K562 (cell line): ENCODE results near the gene ZFAND3.

ENCODE experiments used
- CHD2 ChIP-seq: IDR thresholded peaks from 2 replicates; pipeline ENCODE4 v1.6.1; 2011; ENCODE audit warnings: low read depth, low read length
- HDAC3 ChIP-seq: fragments of 450-650 bp; IDR thresholded peaks from 2 replicates; pipeline ENCODE4 v1.6.1; 2018; ENCODE audit warnings: borderline replicate concordance, mild to moderate bottlenecking, moderate library complexity; ENCODE audit not compliant: partially characterized antibody
- MEIS2 ChIP-seq: fragments of 450-650 bp; IDR thresholded peaks from 2 replicates; pipeline ENCODE4 v1.6.1; 2014; ENCODE audit warnings: mild to moderate bottlenecking; ENCODE audit not compliant: partially characterized antibody
- SMARCE1 ChIP-seq: fragments of 450-650 bp; IDR thresholded peaks from 2 replicates; pipeline ENCODE4 v1.7.1; 2016; ENCODE audit warnings: mild to moderate bottlenecking
- TF ChIP-seq, protein P1 (sequence below), 3 experiments: IDR thresholded peaks in 2 of 3; conservative IDR thresholded peaks in 1 of 3; 2 replicates each; pipeline ENCODE4 v1.5.1; 2011 to 2012; ENCODE audit warnings: low read length in 3 of 3, mild to moderate bottlenecking in 3 of 3, control low read depth in 2 of 3, improper control_type of control experiment in 1 of 3, inconsistent platforms in 1 of 3, low read depth in 1 of 3, mixed read lengths in 1 of 3, moderate library complexity in 1 of 3; ENCODE audit not compliant: insufficient read depth in 2 of 3
- TF ChIP-seq, protein P2 (sequence below): sonication (generic); formaldehyde crosslinking; IDR thresholded peaks from 2 replicates; pipeline ENCODE4 v1.8.0; 2022; ENCODE audit warnings: missing genetic modification reagents, mild to moderate bottlenecking, borderline replicate concordance
- TF ChIP-seq, protein P3 (sequence below): sonication (generic); formaldehyde crosslinking; IDR thresholded peaks from 2 replicates; pipeline ENCODE4 v1.8.0; 2022; ENCODE audit warnings: missing genetic modification reagents, mild to moderate bottlenecking, borderline replicate concordance
- TF ChIP-seq, protein P4 (sequence below): fragments of 250-450 bp; sonication (Bioruptor Pico); IDR thresholded peaks from 2 replicates; pipeline ENCODE4 v1.5.0; 2020; ENCODE audit warnings: mild to moderate bottlenecking
- TF ChIP-seq, protein P5 (sequence below), 2 experiments: fragments of 450-650 bp; formaldehyde crosslinking in 1 of 2; IDR thresholded peaks; 2 replicates each; pipeline versions ENCODE4 v1.4.0 to v1.6.1; 2014 to 2020; ENCODE audit warnings: mild to moderate bottlenecking in 2 of 2, borderline replicate concordance in 1 of 2, low read depth in 1 of 2

DNA sequence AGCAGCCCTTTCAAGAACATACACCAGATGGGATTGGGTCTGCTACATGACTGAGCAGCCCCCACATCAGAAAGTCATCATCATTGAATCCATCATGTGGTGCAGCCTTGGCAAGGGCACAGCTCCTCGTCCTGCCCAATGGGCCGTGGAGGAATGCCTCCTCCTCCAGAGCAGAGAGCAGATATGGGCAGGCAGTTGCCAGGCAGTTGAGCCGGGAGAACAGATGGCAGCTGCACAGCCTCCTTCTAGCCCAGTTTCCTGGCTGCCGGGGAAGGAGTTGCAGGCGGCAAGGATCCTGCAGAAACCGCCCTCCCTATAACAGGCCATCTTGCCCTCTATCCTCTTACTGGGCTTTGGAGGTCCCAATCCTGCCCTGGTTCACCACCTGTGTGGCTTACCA lies 11.9 kb upstream of the ZFAND3 start:
- TF ChIP-seq CHD2 (no peak), MEIS2 (no peak), SMARCE1 (no peak), HDAC3 (no peak)
- TF ChIP-seq, protein P1, sequence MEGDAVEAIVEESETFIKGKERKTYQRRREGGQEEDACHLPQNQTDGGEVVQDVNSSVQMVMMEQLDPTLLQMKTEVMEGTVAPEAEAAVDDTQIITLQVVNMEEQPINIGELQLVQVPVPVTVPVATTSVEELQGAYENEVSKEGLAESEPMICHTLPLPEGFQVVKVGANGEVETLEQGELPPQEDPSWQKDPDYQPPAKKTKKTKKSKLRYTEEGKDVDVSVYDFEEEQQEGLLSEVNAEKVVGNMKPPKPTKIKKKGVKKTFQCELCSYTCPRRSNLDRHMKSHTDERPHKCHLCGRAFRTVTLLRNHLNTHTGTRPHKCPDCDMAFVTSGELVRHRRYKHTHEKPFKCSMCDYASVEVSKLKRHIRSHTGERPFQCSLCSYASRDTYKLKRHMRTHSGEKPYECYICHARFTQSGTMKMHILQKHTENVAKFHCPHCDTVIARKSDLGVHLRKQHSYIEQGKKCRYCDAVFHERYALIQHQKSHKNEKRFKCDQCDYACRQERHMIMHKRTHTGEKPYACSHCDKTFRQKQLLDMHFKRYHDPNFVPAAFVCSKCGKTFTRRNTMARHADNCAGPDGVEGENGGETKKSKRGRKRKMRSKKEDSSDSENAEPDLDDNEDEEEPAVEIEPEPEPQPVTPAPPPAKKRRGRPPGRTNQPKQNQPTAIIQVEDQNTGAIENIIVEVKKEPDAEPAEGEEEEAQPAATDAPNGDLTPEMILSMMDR (IDR thresholded peaks at IDR 0.05 in 2 of 3, conservative IDR thresholded peaks at IDR 0.05 in 1 of 3; ENCODE audit: insufficient read depth in 2 of 3, low read depth in 1 of 3, low read length in 3 of 3): no peak
- TF ChIP-seq, protein P2, sequence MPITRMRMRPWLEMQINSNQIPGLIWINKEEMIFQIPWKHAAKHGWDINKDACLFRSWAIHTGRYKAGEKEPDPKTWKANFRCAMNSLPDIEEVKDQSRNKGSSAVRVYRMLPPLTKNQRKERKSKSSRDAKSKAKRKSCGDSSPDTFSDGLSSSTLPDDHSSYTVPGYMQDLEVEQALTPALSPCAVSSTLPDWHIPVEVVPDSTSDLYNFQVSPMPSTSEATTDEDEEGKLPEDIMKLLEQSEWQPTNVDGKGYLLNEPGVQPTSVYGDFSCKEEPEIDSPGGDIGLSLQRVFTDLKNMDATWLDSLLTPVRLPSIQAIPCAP (CRISPR knock-in tag): no peak
- TF ChIP-seq, protein P3, sequence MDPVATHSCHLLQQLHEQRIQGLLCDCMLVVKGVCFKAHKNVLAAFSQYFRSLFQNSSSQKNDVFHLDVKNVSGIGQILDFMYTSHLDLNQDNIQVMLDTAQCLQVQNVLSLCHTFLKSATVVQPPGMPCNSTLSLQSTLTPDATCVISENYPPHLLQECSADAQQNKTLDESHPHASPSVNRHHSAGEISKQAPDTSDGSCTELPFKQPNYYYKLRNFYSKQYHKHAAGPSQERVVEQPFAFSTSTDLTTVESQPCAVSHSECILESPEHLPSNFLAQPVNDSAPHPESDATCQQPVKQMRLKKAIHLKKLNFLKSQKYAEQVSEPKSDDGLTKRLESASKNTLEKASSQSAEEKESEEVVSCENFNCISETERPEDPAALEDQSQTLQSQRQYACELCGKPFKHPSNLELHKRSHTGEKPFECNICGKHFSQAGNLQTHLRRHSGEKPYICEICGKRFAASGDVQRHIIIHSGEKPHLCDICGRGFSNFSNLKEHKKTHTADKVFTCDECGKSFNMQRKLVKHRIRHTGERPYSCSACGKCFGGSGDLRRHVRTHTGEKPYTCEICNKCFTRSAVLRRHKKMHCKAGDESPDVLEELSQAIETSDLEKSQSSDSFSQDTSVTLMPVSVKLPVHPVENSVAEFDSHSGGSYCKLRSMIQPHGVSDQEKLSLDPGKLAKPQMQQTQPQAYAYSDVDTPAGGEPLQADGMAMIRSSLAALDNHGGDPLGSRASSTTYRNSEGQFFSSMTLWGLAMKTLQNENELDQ (CRISPR knock-in tag): no peak
- TF ChIP-seq, protein P4, sequence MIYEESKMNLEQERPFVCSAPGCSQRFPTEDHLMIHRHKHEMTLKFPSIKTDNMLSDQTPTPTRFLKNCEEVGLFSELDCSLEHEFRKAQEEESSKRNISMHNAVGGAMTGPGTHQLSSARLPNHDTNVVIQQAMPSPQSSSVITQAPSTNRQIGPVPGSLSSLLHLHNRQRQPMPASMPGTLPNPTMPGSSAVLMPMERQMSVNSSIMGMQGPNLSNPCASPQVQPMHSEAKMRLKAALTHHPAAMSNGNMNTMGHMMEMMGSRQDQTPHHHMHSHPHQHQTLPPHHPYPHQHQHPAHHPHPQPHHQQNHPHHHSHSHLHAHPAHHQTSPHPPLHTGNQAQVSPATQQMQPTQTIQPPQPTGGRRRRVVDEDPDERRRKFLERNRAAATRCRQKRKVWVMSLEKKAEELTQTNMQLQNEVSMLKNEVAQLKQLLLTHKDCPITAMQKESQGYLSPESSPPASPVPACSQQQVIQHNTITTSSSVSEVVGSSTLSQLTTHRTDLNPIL (CRISPR knock-in tag): no peak
- TF ChIP-seq, protein P5, sequence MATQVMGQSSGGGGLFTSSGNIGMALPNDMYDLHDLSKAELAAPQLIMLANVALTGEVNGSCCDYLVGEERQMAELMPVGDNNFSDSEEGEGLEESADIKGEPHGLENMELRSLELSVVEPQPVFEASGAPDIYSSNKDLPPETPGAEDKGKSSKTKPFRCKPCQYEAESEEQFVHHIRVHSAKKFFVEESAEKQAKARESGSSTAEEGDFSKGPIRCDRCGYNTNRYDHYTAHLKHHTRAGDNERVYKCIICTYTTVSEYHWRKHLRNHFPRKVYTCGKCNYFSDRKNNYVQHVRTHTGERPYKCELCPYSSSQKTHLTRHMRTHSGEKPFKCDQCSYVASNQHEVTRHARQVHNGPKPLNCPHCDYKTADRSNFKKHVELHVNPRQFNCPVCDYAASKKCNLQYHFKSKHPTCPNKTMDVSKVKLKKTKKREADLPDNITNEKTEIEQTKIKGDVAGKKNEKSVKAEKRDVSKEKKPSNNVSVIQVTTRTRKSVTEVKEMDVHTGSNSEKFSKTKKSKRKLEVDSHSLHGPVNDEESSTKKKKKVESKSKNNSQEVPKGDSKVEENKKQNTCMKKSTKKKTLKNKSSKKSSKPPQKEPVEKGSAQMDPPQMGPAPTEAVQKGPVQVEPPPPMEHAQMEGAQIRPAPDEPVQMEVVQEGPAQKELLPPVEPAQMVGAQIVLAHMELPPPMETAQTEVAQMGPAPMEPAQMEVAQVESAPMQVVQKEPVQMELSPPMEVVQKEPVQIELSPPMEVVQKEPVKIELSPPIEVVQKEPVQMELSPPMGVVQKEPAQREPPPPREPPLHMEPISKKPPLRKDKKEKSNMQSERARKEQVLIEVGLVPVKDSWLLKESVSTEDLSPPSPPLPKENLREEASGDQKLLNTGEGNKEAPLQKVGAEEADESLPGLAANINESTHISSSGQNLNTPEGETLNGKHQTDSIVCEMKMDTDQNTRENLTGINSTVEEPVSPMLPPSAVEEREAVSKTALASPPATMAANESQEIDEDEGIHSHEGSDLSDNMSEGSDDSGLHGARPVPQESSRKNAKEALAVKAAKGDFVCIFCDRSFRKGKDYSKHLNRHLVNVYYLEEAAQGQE (IDR thresholded peaks at IDR 0.05; ENCODE audit: borderline replicate concordance): no peak
- TF ChIP-seq, protein P5 (CRISPR knock-in tag; IDR thresholded peaks at IDR 0.05; ENCODE audit: low read depth): no peak
